Esophagus muscularis mucosa (tissue), 4 donors: Measurements from ENCODE around the gene PTPN4.

ENCODE experiments used
- CTCF ChIP-seq, 3 experiments: fragments of 200-600 bp in 2 of 3; fragments of 450-650 bp in 1 of 3; sonication (generic) in 2 of 3; IDR thresholded peaks; one replicate each; pipeline ENCODE4 v1.5.1; 2017 to 2019; ENCODE audit warnings: antibody characterized with exemption in 3 of 3, mild to moderate bottlenecking in 2 of 3, moderate library complexity in 1 of 3
- EP300 ChIP-seq: sonication (generic); formaldehyde crosslinking; IDR thresholded peaks from one replicate; pipeline ENCODE4 v1.6.1; 2017; ENCODE audit warnings: antibody characterized with exemption
- POLR2A ChIP-seq: fragments of 450-650 bp; IDR thresholded peaks from one replicate; pipeline ENCODE4 v1.6.1; 2017; ENCODE audit warnings: antibody characterized with exemption, moderate library complexity, mild to moderate bottlenecking, low read depth

GRCh38 chr2:119879502-119879901, 119.8 kb downstream of the PTPN4 start:
- TF ChIP-seq CTCF (IDR thresholded peaks at IDR 0.05) (no peak), EP300 (no peak), POLR2A (no peak)
